ENCODE results near the gene RAB40C. TPM values are rescaled to one million over a fixed set of nuclear protein-coding genes. Genes with fewer than 3 reads are reported as not detected.
A peak's percentile ranks its signal among the peaks of the same experiment; 100 is the strongest.

The RAB40C gene
- polyA plus RNA-seq, 2 of the 4 experiments (the other 2 are of a cell fraction) = 4.4 to 9.7 TPM

- no peak for FAIRE-seq
- no peaks in the 10 kb centered on the region for H3K9me3 ChIP-seq
- peaks cover 34% of the 10 kb centered on the region for H3K4me1 ChIP-seq
- no peak overlapping the region for H3K4me2 ChIP-seq
- no peak for ATAC-seq
- H3K4me3 ChIP-seq = no peak overlapping the region
- ChIA-PET POLR2A (no interaction called here), CTCF (interaction anchor here (1.7 to 2.6 kb wide), 3 partner anchors 10 to 16 kb away, joined by 8 to 21 read pairs (median 10); partner anchors contain the start of gene RHOT2)
- no peak for DNase-seq (ENCODE audit: low read depth in 1 of 2, low spot score in 1 of 2)
- 92% methylated on average over 22 of the region's 23 CpGs for WGBS (ENCODE audit: missing lambda C conversion rate)
- no peak overlapping the region for H3K27ac ChIP-seq
- no peak for TF ChIP-seq SMC3 (IDR thresholded peaks at IDR 0.05)
- no peak for TF ChIP-seq NR3C1 (IDR thresholded peaks at IDR 0.05)
- no peak for TF ChIP-seq POLR2A (IDR thresholded peaks at IDR 0.05; ENCODE audit: low read length)
Observed at GRCh38 chr16:676913-677312, 87.0 kb downstream of the RAB40C start.

- H3K9me3 ChIP-seq = no peaks in the 10 kb centered on the region
- no peak for ATAC-seq
- no peak overlapping the region for H3K4me2 ChIP-seq
- CTCF ChIA-PET = interaction anchor here (1.1 to 2.6 kb wide), 5 partner anchors 9 to 35 kb away, joined by 3 to 21 read pairs (median 14); partner anchors contain the start of gene RHOT2
- no peak overlapping the region for H3K4me3 ChIP-seq
- H3K27ac ChIP-seq = no peak overlapping the region
- H3K4me1 ChIP-seq = peaks cover 40% of the 10 kb centered on the region
- POLR2A ChIA-PET = no interaction called here
- 90% methylated on average over 25 of the region's 57 CpGs for WGBS (ENCODE audit: missing lambda C conversion rate)
- no peak for FAIRE-seq
- TF ChIP-seq SMC3 (IDR thresholded peaks at IDR 0.05) = no peak
- TF ChIP-seq RARB (CRISPR knock-in tag; IDR thresholded peaks at IDR 0.05) = no peak
- TF ChIP-seq MAZ (IDR thresholded peaks at IDR 0.05; ENCODE audit: borderline replicate concordance, low read depth, low read length) = no peak
- no peak for TF ChIP-seq ZC3H11A (IDR thresholded peaks at IDR 0.05)
- no peak for TF ChIP-seq ESRRA (IDR thresholded peaks at IDR 0.05; ENCODE audit: borderline replicate concordance, low read length)
- no peak for TF ChIP-seq PHF8 (IDR thresholded peaks at IDR 0.05; ENCODE audit: borderline replicate concordance, low read depth)
- no peak for TF ChIP-seq ZNF302 (CRISPR knock-in tag; IDR thresholded peaks at IDR 0.05)
- TF ChIP-seq RAD21 (conservative IDR thresholded peaks at IDR 0.05 in 1 of 2, IDR thresholded peaks at IDR 0.05 in 1 of 2) = no peak
- TF ChIP-seq TP53 (CRISPR knock-in tag; IDR thresholded peaks at IDR 0.05) = no peak
- TF ChIP-seq HOXB5 (CRISPR knock-in tag; IDR thresholded peaks at IDR 0.05) = no peak
- TF ChIP-seq E2F6 (IDR thresholded peaks at IDR 0.05; ENCODE audit: borderline replicate concordance, low read depth) = no peak
- TF ChIP-seq POLR2AphosphoS2 (conservative IDR thresholded peaks at IDR 0.05; ENCODE audit: low read length) = no peak
- no peak for TF ChIP-seq JUNB (IDR thresholded peaks at IDR 0.05)
- no peak for TF ChIP-seq KDM5A (IDR thresholded peaks at IDR 0.05)
- no peak for TF ChIP-seq NFE2L2 (conservative IDR thresholded peaks at IDR 0.05; ENCODE audit: low read length)
- no peak for TF ChIP-seq GATA3 (IDR thresholded peaks at IDR 0.05; ENCODE audit: borderline replicate concordance)
- no peak for DNase-seq (ENCODE audit: low read depth in 1 of 2, low spot score in 1 of 2)
Observed at GRCh38 chr16:677316-678190, 87.7 kb downstream of the RAB40C start.

- POLR2A ChIA-PET = no interaction called here
- FAIRE-seq (no peak), ATAC-seq (no peak), DNase-seq (ENCODE audit: low read depth in 1 of 2, low spot score in 1 of 2) (no peak)
- Histone ChIP-seq H3K4me2 (no peak overlapping the region), H3K9me3 (no peaks in the 10 kb centered on the region), H3K4me1 (peaks cover 48% of the 10 kb centered on the region), H3K4me3 (no peak overlapping the region), H3K27ac (peak overlapping the region in 1 of 2 experiments; percentile 97; a peak in 2 of 6 replicates)
- WGBS (ENCODE audit: missing lambda C conversion rate) = 83% methylated on average over 13 of the region's 21 CpGs
- CTCF ChIA-PET = interaction anchor here (0.7 to 2.3 kb wide), 6 partner anchors 8 to 47 kb away, joined by 3 to 17 read pairs (median 3); partner anchors contain the start of gene RHOT2
- TF ChIP-seq JUN (IDR thresholded peaks at IDR 0.05) = no peak
- no peak for TF ChIP-seq PBX3 (IDR thresholded peaks at IDR 0.05)
- TF ChIP-seq CHD2 (IDR thresholded peaks at IDR 0.05; ENCODE audit: low read length, partially characterized antibody) = no peak
- TF ChIP-seq RFX5 (IDR thresholded peaks at IDR 0.05) = no peak
- TF ChIP-seq MAZ (IDR thresholded peaks at IDR 0.05; ENCODE audit: borderline replicate concordance, low read depth, low read length) = no peak
- no peak for TF ChIP-seq CBX2 (IDR thresholded peaks at IDR 0.05; ENCODE audit: borderline replicate concordance, low read depth)
- TF ChIP-seq MAX (IDR thresholded peaks at IDR 0.05) = no peak
- no peak for TF ChIP-seq HMGXB4 (CRISPR knock-in tag; IDR thresholded peaks at IDR 0.05; ENCODE audit: borderline replicate concordance)
- TF ChIP-seq SREBF2 (IDR thresholded peaks at IDR 0.05) = no peak
- no peak for TF ChIP-seq ZC3H11A (IDR thresholded peaks at IDR 0.05)
- TF ChIP-seq HOXB13 (CRISPR knock-in tag; IDR thresholded peaks at IDR 0.05; ENCODE audit: low read depth) = no peak
- no peak for TF ChIP-seq USF2 (IDR thresholded peaks at IDR 0.05)
- TF ChIP-seq KDM5A (IDR thresholded peaks at IDR 0.05) = no peak
- no peak for TF ChIP-seq PHF8 (IDR thresholded peaks at IDR 0.05; ENCODE audit: borderline replicate concordance, low read depth)
- no peak for TF ChIP-seq JUNB (IDR thresholded peaks at IDR 0.05)
- TF ChIP-seq MAFK (IDR thresholded peaks at IDR 0.05; ENCODE audit: partially characterized antibody) = no peak
Observed at GRCh38 chr16:678209-678857, 88.5 kb downstream of the RAB40C start.

Measured in A549 (cell line).